ENCODE results near the gene MEIS1.

- TF ChIP-seq, protein P1, sequence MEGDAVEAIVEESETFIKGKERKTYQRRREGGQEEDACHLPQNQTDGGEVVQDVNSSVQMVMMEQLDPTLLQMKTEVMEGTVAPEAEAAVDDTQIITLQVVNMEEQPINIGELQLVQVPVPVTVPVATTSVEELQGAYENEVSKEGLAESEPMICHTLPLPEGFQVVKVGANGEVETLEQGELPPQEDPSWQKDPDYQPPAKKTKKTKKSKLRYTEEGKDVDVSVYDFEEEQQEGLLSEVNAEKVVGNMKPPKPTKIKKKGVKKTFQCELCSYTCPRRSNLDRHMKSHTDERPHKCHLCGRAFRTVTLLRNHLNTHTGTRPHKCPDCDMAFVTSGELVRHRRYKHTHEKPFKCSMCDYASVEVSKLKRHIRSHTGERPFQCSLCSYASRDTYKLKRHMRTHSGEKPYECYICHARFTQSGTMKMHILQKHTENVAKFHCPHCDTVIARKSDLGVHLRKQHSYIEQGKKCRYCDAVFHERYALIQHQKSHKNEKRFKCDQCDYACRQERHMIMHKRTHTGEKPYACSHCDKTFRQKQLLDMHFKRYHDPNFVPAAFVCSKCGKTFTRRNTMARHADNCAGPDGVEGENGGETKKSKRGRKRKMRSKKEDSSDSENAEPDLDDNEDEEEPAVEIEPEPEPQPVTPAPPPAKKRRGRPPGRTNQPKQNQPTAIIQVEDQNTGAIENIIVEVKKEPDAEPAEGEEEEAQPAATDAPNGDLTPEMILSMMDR (IDR thresholded peaks at IDR 0.05): no peak
- TF ChIP-seq POLR2A (IDR thresholded peaks at IDR 0.05): no peak
These were observed 6.8 kb downstream of the MEIS1 start for GRCh38 chr2:66441581-66442320.

Measured in transverse colon (tissue), 3 donors.